NCI-H1436 (cell line): Measurements from ENCODE around the gene RARB.

Experiments
- DNase-seq: peaks from one replicate; lab custom pipeline; 2025; lab: John Stamatoyannopoulos, UW

RARB gene

DNA sequence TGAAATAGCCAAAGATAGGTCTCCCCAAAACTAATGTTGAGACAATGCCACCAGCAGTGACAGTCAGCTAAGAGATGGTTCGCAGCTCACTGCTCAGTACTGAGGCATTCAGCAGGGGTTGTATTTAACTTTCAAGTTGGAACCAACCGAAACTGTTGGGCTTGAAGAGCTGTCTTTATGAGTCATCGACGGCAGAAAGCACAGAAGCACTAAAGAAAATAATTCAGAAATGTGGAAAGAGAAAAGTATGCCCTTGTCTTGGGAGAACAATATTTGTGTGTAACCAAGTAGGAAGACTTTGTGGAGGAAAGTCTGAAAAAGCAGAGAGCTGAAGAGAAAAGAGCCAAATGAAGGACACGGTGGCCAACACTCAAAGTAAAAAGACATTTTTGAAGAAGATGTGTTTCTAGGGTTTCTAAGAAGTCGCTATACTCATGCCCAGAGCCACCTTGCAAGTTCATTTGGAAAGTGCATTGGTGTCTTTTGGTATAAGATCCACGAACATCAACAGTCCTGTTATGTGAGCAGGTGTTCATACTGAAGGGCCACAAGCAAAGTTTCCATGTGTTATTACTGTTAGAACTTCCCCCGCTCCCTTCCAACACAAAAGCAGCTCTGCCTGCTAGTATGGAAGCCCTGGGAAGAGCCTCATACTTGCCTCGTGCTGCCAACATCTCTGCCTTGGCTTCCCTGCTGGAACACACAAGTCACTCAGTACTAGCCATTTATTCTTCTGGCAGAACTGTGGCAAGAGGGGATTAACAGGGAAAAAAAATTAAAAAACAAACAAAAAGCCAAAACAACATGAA is 4.1 kb upstream of the RARB start:
- DNase-seq = no peak

GRCh38 chr3:25424614-25425013 is 3.4 kb upstream of the RARB start:
- no peak for DNase-seq

DNA sequence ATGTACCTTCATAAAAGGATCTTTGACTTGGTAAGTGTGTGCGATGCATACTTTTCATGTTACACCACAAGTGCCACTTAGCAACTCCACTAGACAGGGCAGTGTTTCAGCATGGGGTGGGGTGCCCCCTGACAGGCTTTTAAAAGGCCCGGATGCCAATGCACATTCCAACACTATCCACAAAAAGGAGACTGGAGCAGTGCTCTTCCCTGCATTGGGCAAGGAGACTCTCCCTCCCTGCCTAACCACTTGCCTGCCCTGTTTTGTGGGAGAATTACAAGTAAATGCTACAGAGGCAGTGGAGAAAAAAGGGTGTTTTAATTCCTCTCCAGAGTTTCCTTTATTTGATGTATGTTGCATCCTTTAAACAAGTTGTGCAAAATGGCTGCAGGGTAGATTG is 1.7 kb upstream of the RARB start:
- DNase-seq = no peak

GRCh38 chr3:25427155-25427554 is 908 bp upstream of the RARB start:
- DNase-seq = no peak

DNA sequence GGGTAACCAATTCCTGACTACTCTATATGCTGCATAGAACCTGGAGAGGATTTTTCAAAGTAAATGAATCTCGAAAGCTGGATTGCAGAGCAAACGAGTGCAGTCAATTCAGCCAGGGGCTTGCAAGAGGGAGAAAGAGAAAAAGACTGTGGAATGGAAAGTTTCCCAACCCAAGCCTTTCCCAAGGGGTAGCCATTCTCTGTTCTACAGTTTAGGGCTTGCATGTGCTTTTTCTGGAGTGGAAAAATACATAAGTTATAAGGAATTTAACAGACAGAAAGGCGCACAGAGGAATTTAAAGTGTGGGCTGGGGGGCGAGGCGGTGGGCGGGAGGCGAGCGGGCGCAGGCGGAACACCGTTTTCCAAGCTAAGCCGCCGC is 511 bp upstream of the RARB start:
- DNase-seq = no peak

DNA sequence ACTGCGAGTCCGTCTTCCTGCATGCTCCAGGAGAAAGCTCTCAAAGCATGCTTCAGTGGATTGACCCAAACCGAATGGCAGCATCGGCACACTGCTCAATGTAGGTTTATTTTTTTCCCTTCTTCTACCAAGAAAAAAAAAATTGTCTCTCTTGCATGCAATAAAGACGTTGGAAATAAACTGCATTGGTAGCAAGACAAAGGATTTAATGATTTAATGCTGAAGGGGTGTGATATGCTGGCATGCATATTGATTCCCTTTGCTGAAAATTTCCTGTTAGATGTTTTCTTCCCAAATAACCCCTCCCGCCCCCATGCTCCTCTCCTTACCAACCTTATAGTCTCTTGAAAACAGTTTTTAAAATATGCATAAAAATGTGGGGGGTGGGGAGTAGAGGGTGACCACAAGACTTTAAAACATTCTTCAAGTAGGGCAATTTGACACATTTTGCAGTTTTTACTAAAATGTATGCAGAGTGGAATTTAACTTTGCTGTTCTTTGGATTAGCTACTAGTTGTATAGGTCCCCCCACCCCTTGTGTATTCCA is 799 bp downstream of the RARB start:
- DNase-seq = no peak

DNA sequence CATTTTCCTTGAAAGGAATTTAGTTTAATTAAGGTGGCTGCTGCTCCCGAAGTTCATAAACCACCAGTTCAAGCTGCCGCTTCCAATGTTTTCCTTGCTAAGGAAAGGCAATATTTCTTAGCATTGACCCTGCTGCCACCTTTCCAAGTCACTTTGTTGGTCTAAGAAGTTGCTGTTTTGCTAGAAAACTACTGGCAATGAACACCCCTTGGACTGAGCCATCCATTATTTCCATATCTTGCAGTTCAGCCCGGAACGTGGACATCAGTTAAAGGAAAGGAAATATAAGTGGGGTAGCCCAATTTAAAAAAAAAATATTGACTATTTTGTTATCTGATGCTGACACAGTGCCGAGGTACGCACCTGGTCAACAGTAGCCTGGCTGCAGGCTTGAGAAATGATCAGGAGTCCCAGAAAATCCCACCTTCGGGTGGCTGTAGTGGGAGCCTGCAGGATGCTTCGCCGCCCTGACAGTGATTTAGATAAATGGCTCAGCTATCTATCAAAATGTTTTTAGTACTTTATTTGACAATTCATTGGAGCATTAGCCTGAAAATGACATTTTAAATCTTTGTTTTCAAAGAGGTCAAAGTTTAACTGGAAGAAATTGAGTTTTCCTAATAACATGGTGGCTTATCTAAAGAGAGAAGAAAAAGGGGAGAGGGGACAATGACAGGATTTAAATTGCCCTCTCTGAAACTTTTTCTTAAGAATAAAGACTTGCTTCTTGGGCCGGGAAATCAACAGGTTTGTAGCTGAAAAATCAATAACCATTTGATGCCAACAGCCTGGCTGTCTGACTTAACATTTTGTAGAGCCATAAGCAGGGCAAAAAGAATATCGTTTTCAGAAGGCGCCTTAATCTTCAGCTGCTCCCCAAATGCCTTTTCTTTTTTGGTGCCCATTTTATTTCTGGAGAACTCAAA is 1.6 kb downstream of the RARB start:
- no peak for DNase-seq

DNA sequence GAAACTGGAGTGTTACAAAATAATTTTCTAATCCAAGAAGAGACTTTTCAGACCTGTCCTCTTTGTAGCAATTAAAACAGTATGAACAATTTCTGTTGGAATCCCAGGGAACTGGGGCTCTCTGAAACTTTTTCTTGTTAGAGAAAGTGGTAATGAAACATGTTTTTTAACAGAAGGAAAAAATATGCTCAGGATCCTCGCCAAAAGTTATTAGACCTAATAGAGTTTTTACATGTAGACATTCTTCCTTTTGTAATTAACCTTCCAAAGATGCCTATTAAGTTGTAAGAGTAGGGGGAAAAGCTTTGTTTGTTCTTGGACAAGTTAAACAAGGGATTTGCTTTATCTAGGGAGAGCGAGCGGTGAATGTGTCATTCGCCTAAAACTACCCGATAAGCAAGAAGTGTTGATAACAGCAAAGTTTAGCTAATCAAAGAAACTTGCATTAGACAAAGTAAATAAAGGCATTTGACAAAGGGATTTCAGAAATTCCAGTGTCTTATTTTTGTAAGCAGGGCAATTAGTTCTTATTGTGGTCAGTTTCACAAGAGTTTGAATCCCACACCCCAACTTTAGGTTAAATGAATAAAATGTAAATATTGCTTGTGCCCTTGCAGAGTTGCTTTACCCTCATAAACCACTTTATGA is 2.3 kb downstream of the RARB start:
- no peak for DNase-seq

GRCh38 chr3:25430935-25431770 is 3.1 kb downstream of the RARB start:
- no peak for DNase-seq

DNA sequence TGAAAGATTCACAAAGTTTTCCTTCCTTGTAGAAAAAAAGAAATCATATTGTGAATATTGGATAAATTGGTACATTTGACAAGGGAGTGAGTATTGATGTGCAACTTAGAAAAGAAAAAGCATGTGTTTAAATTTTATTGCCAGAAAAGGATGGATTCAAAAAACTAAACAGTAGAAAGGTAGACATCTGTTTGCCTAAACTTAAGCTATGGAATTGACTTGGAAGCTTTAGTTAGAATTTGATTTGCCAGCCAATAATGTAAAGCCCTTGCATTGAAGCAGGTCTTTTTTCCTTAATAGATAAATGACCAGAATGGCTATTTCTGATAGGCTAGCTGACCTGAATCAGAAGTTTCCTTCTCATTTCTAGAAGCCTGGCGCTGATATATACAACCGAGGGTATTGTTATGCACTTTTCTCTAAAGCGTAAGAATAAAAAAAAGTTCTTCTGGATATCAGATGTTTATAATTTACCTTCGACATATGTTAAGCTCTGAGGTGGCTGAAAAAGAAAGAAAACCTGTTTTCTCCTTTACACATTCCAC is 4.2 kb downstream of the RARB start:
- DNase-seq = no peak

DNA sequence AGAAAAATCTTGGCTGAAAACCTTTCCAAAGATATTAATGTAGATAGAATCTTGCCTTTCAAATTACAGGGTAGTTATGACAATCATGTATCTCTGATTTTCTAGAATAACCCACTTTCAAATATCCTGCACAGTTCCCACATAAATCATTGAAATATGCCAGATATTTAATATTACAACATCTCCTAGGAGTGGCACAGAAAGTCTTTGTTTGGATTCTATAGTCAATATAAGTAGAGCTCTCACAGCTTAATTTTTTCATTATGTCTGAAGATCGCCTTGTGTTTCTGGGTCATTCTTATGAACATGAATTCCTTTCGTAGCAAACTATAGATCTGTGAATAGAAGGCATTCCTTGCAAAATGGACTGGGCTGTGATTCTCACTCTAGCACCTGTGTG is 5.0 kb downstream of the RARB start:
- DNase-seq = no peak

GRCh38 chr3:25433868-25434267 is 5.8 kb downstream of the RARB start:
- DNase-seq = no peak

- DNase-seq = no peak
Observed at GRCh38 chr3:25437953-25438352, 9.9 kb downstream of the RARB start.

DNA sequence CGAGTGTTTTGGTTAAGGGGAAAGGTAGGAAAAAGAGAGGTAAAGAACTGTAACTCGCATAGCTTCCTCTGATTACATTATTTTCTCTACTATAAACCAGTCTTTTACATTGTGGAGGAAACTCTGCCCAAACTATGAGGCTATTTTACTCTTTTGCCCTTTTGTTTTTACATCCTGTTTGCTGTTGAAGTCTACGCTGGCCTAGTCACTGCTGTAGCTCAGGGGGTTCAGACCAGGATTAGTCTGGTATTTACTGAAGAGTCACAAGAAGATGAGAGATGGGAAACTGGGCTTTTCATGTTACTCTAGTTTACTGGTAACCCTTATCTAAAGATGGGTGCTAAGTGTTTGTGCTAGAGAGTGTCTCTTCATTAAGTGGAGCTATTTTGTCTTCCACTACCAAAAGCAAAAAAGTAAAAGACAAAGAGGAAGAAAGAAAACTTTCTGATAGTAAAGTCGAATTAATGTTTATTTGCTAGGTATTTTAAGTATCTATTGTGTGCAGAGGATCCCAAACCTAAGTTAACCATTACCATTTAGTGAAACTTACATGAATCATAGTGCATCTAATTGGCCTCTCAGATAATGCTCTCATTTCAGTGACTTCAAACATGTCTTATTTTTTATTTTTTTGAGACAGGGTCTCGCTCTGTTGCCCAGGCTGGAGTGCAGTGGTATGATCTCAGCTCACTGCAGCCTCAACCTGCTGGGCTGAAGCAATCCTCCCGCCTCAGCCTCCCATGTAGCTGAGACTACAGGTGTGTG is 10.9 kb downstream of the RARB start:
- no peak for DNase-seq

DNA sequence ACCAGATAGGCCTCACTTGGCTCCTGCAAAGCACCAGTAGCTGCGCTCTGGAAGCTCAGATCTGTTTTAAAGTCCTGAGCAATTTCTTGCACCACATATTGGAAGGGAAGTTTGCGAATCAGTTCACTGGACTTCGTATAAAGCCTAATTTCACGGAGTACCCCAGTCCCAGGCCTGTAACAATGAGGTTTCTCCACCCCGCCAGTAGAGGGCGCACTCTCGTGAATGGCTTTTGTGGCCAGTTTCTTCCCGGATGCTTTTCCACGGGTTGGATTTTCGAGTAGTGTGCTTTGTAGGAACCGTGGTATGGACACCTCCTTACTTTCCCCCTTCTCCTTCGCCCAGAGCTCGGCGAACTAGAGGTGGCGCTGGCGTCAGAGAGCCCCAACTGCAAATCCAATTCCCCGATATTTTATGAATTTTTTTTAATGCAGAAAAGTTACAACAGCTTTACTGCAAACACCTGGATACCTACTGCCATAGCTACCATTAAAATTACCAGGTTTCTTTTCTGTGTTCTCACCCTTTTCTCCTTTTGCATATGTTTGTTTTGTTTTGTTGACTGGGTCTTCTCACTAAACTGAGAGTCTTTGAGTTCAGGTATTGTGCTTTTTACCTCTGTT is 13.3 kb downstream of the RARB start:
- no peak for DNase-seq

- no peak for DNase-seq
Observed at GRCh38 chr3:25442486-25442885, 14.4 kb downstream of the RARB start.

- DNase-seq = no peak
Observed at GRCh38 chr3:25444273-25444672, 16.2 kb downstream of the RARB start.

- DNase-seq = no peak
Observed at GRCh38 chr3:25445731-25446130, 17.7 kb downstream of the RARB start.

- no peak for DNase-seq
Observed at GRCh38 chr3:25447285-25447684, 19.2 kb downstream of the RARB start.

- DNase-seq = no peak
Observed at GRCh38 chr3:25447925-25448324, 19.9 kb downstream of the RARB start.
